GM12891 (cell line): ENCODE measurements around the gene TSPAN9.

ENCODE experiments used
- POLR2AphosphoS5 ChIP-seq: IDR thresholded peaks from 2 replicates; pipeline ENCODE4 v1.6.1; 2011; ENCODE audit warnings: low read depth, low read length, control low read depth
- TAF1 ChIP-seq: IDR thresholded peaks from 2 replicates; pipeline ENCODE4 v1.6.1; 2011; ENCODE audit warnings: low read depth, low read length, control low read depth

GRCh38 chr12:3217683-3218079, 140.5 kb downstream of the TSPAN9 start:
- no peak for TF ChIP-seq TAF1
- no peak for TF ChIP-seq POLR2AphosphoS5
